ENCODE data around the gene IGSF1. TPM values are rescaled to one million over a fixed set of nuclear protein-coding genes. Genes with fewer than 3 reads are reported as not detected.

Gene IGSF1
- polyA plus RNA-seq, 4 donors, result 0.15 to 14.4 TPM; not detected in 2

GRCh38 chrX:131279617-131280016 lies 9.5 kb downstream of the IGSF1 start:
- DNase-seq, result no peak
- WGBS, 3 donors, result 53 to 73% (median 59%) methylated on average over 4 of the region's 4 CpGs
- Histone ChIP-seq H3K9me3 (ENCODE audit: control insufficient read depth in 2 of 2, insufficient read depth in 1 of 2, low read depth in 1 of 2, low read length in 1 of 2) (no peaks in the 10 kb centered on the region), H3K27me3 (ENCODE audit: control insufficient read depth in 3 of 3, insufficient read depth in 3 of 3, low read length in 3 of 3) (no peaks in the 10 kb centered on the region), H3K4me1 (ENCODE audit: control insufficient read depth in 3 of 3, insufficient read depth in 2 of 3, low read depth in 1 of 3, low read length in 2 of 3) (no peaks in the 10 kb centered on the region), H3K36me3 (ENCODE audit: control insufficient read depth in 3 of 3, insufficient read depth in 2 of 3, low read depth in 1 of 3, low read length in 3 of 3) (no peaks in the 10 kb centered on the region), H3K4me3 (ENCODE audit: low read depth in 1 of 3, low read length in 3 of 3) (no peak overlapping the region), H3K27ac (ENCODE audit: low read depth in 1 of 3, low read length in 2 of 3) (no peak overlapping the region)
- no peak for FAIRE-seq

GRCh38 chrX:131279197-131279596 lies 9.9 kb downstream of the IGSF1 start:
- DNase-seq (no peak), FAIRE-seq (no peak)
- H3K27ac ChIP-seq (ENCODE audit: low read depth in 1 of 3, low read length in 2 of 3), result no peak overlapping the region
- H3K27me3 ChIP-seq (ENCODE audit: control insufficient read depth in 3 of 3, insufficient read depth in 3 of 3, low read length in 3 of 3), result no peaks in the 10 kb centered on the region
- no peaks in the 10 kb centered on the region for H3K4me1 ChIP-seq (ENCODE audit: control insufficient read depth in 3 of 3, insufficient read depth in 2 of 3, low read depth in 1 of 3, low read length in 2 of 3)
- H3K9me3 ChIP-seq (ENCODE audit: control insufficient read depth in 2 of 2, insufficient read depth in 1 of 2, low read depth in 1 of 2, low read length in 1 of 2), result no peaks in the 10 kb centered on the region
- no peak overlapping the region for H3K4me3 ChIP-seq (ENCODE audit: low read depth in 1 of 3, low read length in 3 of 3)
- H3K36me3 ChIP-seq (ENCODE audit: control insufficient read depth in 3 of 3, insufficient read depth in 2 of 3, low read depth in 1 of 3, low read length in 3 of 3), result no peaks in the 10 kb centered on the region
- WGBS, 3 donors, result 53 to 68% (median 61%) methylated on average over 10 of the region's 10 CpGs

- Histone ChIP-seq H3K27me3 (ENCODE audit: control insufficient read depth in 3 of 3, insufficient read depth in 3 of 3, low read length in 3 of 3) (no peaks in the 10 kb centered on the region), H3K4me3 (ENCODE audit: low read depth in 1 of 3, low read length in 3 of 3) (no peak overlapping the region), H3K4me1 (ENCODE audit: control insufficient read depth in 3 of 3, insufficient read depth in 2 of 3, low read depth in 1 of 3, low read length in 2 of 3) (peaks cover 0 to 7% (median 0%) of the 10 kb centered on the region in 3 donors), H3K27ac (ENCODE audit: low read depth in 1 of 3, low read length in 2 of 3) (no peak overlapping the region), H3K36me3 (ENCODE audit: control insufficient read depth in 3 of 3, insufficient read depth in 2 of 3, low read depth in 1 of 3, low read length in 3 of 3) (no peaks in the 10 kb centered on the region), H3K9me3 (ENCODE audit: control insufficient read depth in 2 of 2, insufficient read depth in 1 of 2, low read depth in 1 of 2, low read length in 1 of 2) (no peaks in the 10 kb centered on the region)
- FAIRE-seq (no peak), DNase-seq (peak in 1 of 2 donors; percentile 27)
- 15 to 38% (median 38%) methylated on average over 11 of the region's 11 CpGs for WGBS, 3 donors
These were observed 11.5 kb downstream of the IGSF1 start for GRCh38 chrX:131277543-131278136.

GRCh38 chrX:131273011-131273410 lies 16.1 kb downstream of the IGSF1 start:
- no peak for FAIRE-seq
- 59 to 78% (median 71%) methylated on average over 5 of the region's 5 CpGs for WGBS, 3 donors
- Histone ChIP-seq H3K4me3 (ENCODE audit: low read depth in 1 of 3, low read length in 3 of 3) (no peak overlapping the region), H3K9me3 (ENCODE audit: control insufficient read depth in 2 of 2, insufficient read depth in 1 of 2, low read depth in 1 of 2, low read length in 1 of 2) (no peaks in the 10 kb centered on the region), H3K36me3 (ENCODE audit: control insufficient read depth in 3 of 3, insufficient read depth in 2 of 3, low read depth in 1 of 3, low read length in 3 of 3) (no peaks in the 10 kb centered on the region), H3K27ac (ENCODE audit: low read depth in 1 of 3, low read length in 2 of 3) (no peak overlapping the region), H3K4me1 (ENCODE audit: control insufficient read depth in 3 of 3, insufficient read depth in 2 of 3, low read depth in 1 of 3, low read length in 2 of 3) (peaks cover 0 to 7% (median 0%) of the 10 kb centered on the region in 3 donors), H3K27me3 (ENCODE audit: control insufficient read depth in 3 of 3, insufficient read depth in 3 of 3, low read length in 3 of 3) (no peaks in the 10 kb centered on the region)
- DNase-seq, result peak in 1 of 2 donors; percentile 49

GRCh38 chrX:131271826-131272225 lies 17.3 kb downstream of the IGSF1 start:
- Histone ChIP-seq H3K9me3 (ENCODE audit: control insufficient read depth in 2 of 2, insufficient read depth in 1 of 2, low read depth in 1 of 2, low read length in 1 of 2) (no peaks in the 10 kb centered on the region), H3K27me3 (ENCODE audit: control insufficient read depth in 3 of 3, insufficient read depth in 3 of 3, low read length in 3 of 3) (no peaks in the 10 kb centered on the region), H3K36me3 (ENCODE audit: control insufficient read depth in 3 of 3, insufficient read depth in 2 of 3, low read depth in 1 of 3, low read length in 3 of 3) (no peaks in the 10 kb centered on the region), H3K27ac (ENCODE audit: low read depth in 1 of 3, low read length in 2 of 3) (no peak overlapping the region), H3K4me1 (ENCODE audit: control insufficient read depth in 3 of 3, insufficient read depth in 2 of 3, low read depth in 1 of 3, low read length in 2 of 3) (peaks cover 0 to 7% (median 0%) of the 10 kb centered on the region in 3 donors), H3K4me3 (ENCODE audit: low read depth in 1 of 3, low read length in 3 of 3) (no peak overlapping the region)
- DNase-seq (peak in 1 of 2 donors; percentile 28), FAIRE-seq (no peak)
- 12 to 40% (median 34%) methylated on average over 3 of the region's 3 CpGs for WGBS, 3 donors

GRCh38 chrX:131271274-131271673 lies 17.8 kb downstream of the IGSF1 start:
- H3K27me3 ChIP-seq (ENCODE audit: control insufficient read depth in 3 of 3, insufficient read depth in 3 of 3, low read length in 3 of 3), result no peaks in the 10 kb centered on the region
- no peak overlapping the region for H3K27ac ChIP-seq (ENCODE audit: low read depth in 1 of 3, low read length in 2 of 3)
- no peak overlapping the region for H3K4me3 ChIP-seq (ENCODE audit: low read depth in 1 of 3, low read length in 3 of 3)
- no peaks in the 10 kb centered on the region for H3K9me3 ChIP-seq (ENCODE audit: control insufficient read depth in 2 of 2, insufficient read depth in 1 of 2, low read depth in 1 of 2, low read length in 1 of 2)
- no peak for DNase-seq
- no peak for FAIRE-seq
- no peaks in the 10 kb centered on the region for H3K36me3 ChIP-seq (ENCODE audit: control insufficient read depth in 3 of 3, insufficient read depth in 2 of 3, low read depth in 1 of 3, low read length in 3 of 3)
- WGBS, 3 donors, result 32 to 46% (median 45%) methylated on average over 3 of the region's 3 CpGs
- peaks cover 0 to 7% (median 0%) of the 10 kb centered on the region in 3 donors for H3K4me1 ChIP-seq (ENCODE audit: control insufficient read depth in 3 of 3, insufficient read depth in 2 of 3, low read depth in 1 of 3, low read length in 2 of 3)

GRCh38 chrX:131270080-131270479 lies 19.0 kb downstream of the IGSF1 start:
- H3K9me3 ChIP-seq (ENCODE audit: control insufficient read depth in 2 of 2, insufficient read depth in 1 of 2, low read depth in 1 of 2, low read length in 1 of 2), result no peaks in the 10 kb centered on the region
- H3K27ac ChIP-seq (ENCODE audit: low read depth in 1 of 3, low read length in 2 of 3), result no peak overlapping the region
- 19 to 68% (median 63%) methylated on average over 1 of the region's 1 CpG for WGBS, 3 donors
- H3K36me3 ChIP-seq (ENCODE audit: control insufficient read depth in 3 of 3, insufficient read depth in 2 of 3, low read depth in 1 of 3, low read length in 3 of 3), result no peaks in the 10 kb centered on the region
- DNase-seq, result no peak
- no peak overlapping the region for H3K4me3 ChIP-seq (ENCODE audit: low read depth in 1 of 3, low read length in 3 of 3)
- H3K4me1 ChIP-seq (ENCODE audit: control insufficient read depth in 3 of 3, insufficient read depth in 2 of 3, low read depth in 1 of 3, low read length in 2 of 3), result peaks cover 0 to 7% (median 0%) of the 10 kb centered on the region in 3 donors
- no peaks in the 10 kb centered on the region for H3K27me3 ChIP-seq (ENCODE audit: control insufficient read depth in 3 of 3, insufficient read depth in 3 of 3, low read length in 3 of 3)
- no peak for FAIRE-seq

- Histone ChIP-seq H3K4me1 (ENCODE audit: control insufficient read depth in 3 of 3, insufficient read depth in 2 of 3, low read depth in 1 of 3, low read length in 2 of 3) (no peaks in the 10 kb centered on the region), H3K27me3 (ENCODE audit: control insufficient read depth in 3 of 3, insufficient read depth in 3 of 3, low read length in 3 of 3) (no peaks in the 10 kb centered on the region), H3K9me3 (ENCODE audit: control insufficient read depth in 2 of 2, insufficient read depth in 1 of 2, low read depth in 1 of 2, low read length in 1 of 2) (no peaks in the 10 kb centered on the region), H3K36me3 (ENCODE audit: control insufficient read depth in 3 of 3, insufficient read depth in 2 of 3, low read depth in 1 of 3, low read length in 3 of 3) (no peaks in the 10 kb centered on the region), H3K4me3 (ENCODE audit: low read depth in 1 of 3, low read length in 3 of 3) (no peak overlapping the region), H3K27ac (ENCODE audit: low read depth in 1 of 3, low read length in 2 of 3) (no peak overlapping the region)
- DNase-seq (no peak), FAIRE-seq (no peak)
- WGBS, 3 donors, result 40 to 69% (median 59%) methylated on average over 7 of the region's 7 CpGs
These were observed 24.4 kb downstream of the IGSF1 start for GRCh38 chrX:131264665-131265064.

GRCh38 chrX:131264053-131264452 lies 25.1 kb downstream of the IGSF1 start:
- WGBS, 3 donors, result 38 to 75% (median 40%) methylated on average over 2 of the region's 2 CpGs
- no peak overlapping the region for H3K4me3 ChIP-seq (ENCODE audit: low read depth in 1 of 3, low read length in 3 of 3)
- DNase-seq (no peak), FAIRE-seq (no peak)
- no peaks in the 10 kb centered on the region for H3K9me3 ChIP-seq (ENCODE audit: control insufficient read depth in 2 of 2, insufficient read depth in 1 of 2, low read depth in 1 of 2, low read length in 1 of 2)
- H3K27ac ChIP-seq (ENCODE audit: low read depth in 1 of 3, low read length in 2 of 3), result no peak overlapping the region
- H3K4me1 ChIP-seq (ENCODE audit: control insufficient read depth in 3 of 3, insufficient read depth in 2 of 3, low read depth in 1 of 3, low read length in 2 of 3), result no peaks in the 10 kb centered on the region
- H3K36me3 ChIP-seq (ENCODE audit: control insufficient read depth in 3 of 3, insufficient read depth in 2 of 3, low read depth in 1 of 3, low read length in 3 of 3), result no peaks in the 10 kb centered on the region
- no peaks in the 10 kb centered on the region for H3K27me3 ChIP-seq (ENCODE audit: control insufficient read depth in 3 of 3, insufficient read depth in 3 of 3, low read length in 3 of 3)

All from small intestine (tissue), 7 donors.